CD4-positive, alpha-beta memory T cell (primary cell): ENCODE data around the gene ZNF451. TPM values are rescaled to one million over a fixed set of nuclear protein-coding genes. Genes with fewer than 3 reads are reported as not detected.

Experiments
- CTCF ChIA-PET: fragments of 350-600 bp; sonication (Branson Sonifier 250); formaldehyde crosslinking; loops from one replicate; lab custom pipeline; 2021; ENCODE audit warnings: inconsistent platforms; ENCODE audit not compliant: partially characterized antibody; lab: Charles Lee
- POLR2A ChIA-PET: fragments of 350-600 bp; sonication (Branson Sonifier 250); formaldehyde crosslinking; loops from one replicate; lab custom pipeline; 2021; ENCODE audit not compliant: partially characterized antibody; lab: Charles Lee
- DNase-seq, 5 donors: peaks; one replicate each; pipeline versions ENCODE4 v3.0.0 to v3.0.0-alpha.2; 2020 to 2022; ENCODE audit warnings: mixed read lengths in 1 of 5
- H3K27ac ChIP-seq: one replicate; pipeline ENCODE4 v1.7.0; 2013; ENCODE audit warnings: low read depth, low read length
- H3K27me3 ChIP-seq: 2 replicates; pipeline ENCODE4 v1.7.0; 2013; ENCODE audit warnings: mild to moderate bottlenecking, low read length, moderate library complexity; ENCODE audit not compliant: insufficient read depth
- H3K36me3 ChIP-seq: 2 replicates; pipeline ENCODE4 v1.7.0; 2013; ENCODE audit warnings: mild to moderate bottlenecking, low read length, moderate library complexity; ENCODE audit not compliant: insufficient read depth
- H3K4me1 ChIP-seq: 2 replicates; pipeline ENCODE4 v1.7.0; 2013; ENCODE audit warnings: mild to moderate bottlenecking, low read length, moderate library complexity; ENCODE audit not compliant: insufficient read depth
- H3K4me3 ChIP-seq, 2 donors: one replicate each; pipeline ENCODE4 v1.7.0; 2013; ENCODE audit warnings: low read length in 2 of 2, mild to moderate bottlenecking in 1 of 2
- H3K9me3 ChIP-seq, 2 donors: one replicate each; pipeline ENCODE4 v1.7.0; 2013; ENCODE audit warnings: low read length in 2 of 2, control low read depth in 1 of 2; ENCODE audit not compliant: control insufficient read depth in 1 of 2
- H3K27ac Mint-ChIP-seq, 7 donors: one replicate each; pipeline ENCODE4 v1.8.0; 2020 to 2021; ENCODE audit warnings: mixed read lengths in 7 of 7, mild to moderate bottlenecking in 6 of 7, inconsistent platforms in 3 of 7, moderate library complexity in 3 of 7
- H3K27me3 Mint-ChIP-seq, 2 donors: one replicate each; pipeline ENCODE4 v1.8.0; 2020 to 2021; ENCODE audit warnings: mixed read lengths in 2 of 2
- H3K36me3 Mint-ChIP-seq, 2 donors: one replicate each; pipeline ENCODE4 v1.8.0; 2020 to 2021; ENCODE audit warnings: mixed read lengths in 2 of 2, inconsistent platforms in 1 of 2, mild to moderate bottlenecking in 1 of 2
- H3K4me1 Mint-ChIP-seq, 4 donors: one replicate each; pipeline ENCODE4 v1.8.0; 2020 to 2021; ENCODE audit warnings: mixed read lengths in 4 of 4, mild to moderate bottlenecking in 1 of 4
- H3K4me3 Mint-ChIP-seq, 8 donors: one replicate each; pipeline ENCODE4 v1.8.0; 2020 to 2021; ENCODE audit warnings: mixed read lengths in 8 of 8, mild to moderate bottlenecking in 7 of 8, moderate library complexity in 6 of 8, inconsistent platforms in 3 of 8
- H3K9me3 Mint-ChIP-seq, 8 donors: one replicate each; pipeline ENCODE4 v1.8.0; 2020 to 2021; ENCODE audit warnings: mixed read lengths in 8 of 8, mild to moderate bottlenecking in 5 of 8, inconsistent platforms in 3 of 8, moderate library complexity in 1 of 8
- intact Hi-C: fragments of 100-400 bp; cut with micrococcal nuclease; formaldehyde crosslinking; loops from one replicate; pipeline ENCODE4 v1.15.1; 2023
- polyA plus RNA-seq, 2 donors: library from polyadenylated mRNA; unstranded; fragments of 300-500 nt; fragmentation: Illumina TruSeq; gene quantifications; one replicate each; pipeline ENCODE4 v1.2.3, GENCODE V29; 2021
- total RNA-seq, 2 experiments: library from RNA; stranded (reverse); gene quantifications; one replicate each; pipeline ENCODE4 v1.2.3, GENCODE V29; 2021

The ZNF451 gene
- total and polyA plus RNA-seq, 4 experiments from 2014 or later: 26.1 to 97.7 (median 54.7) TPM

- intact Hi-C loops: no loop called here
- CTCF ChIA-PET: no interaction called here
- H3K36me3 Mint-ChIP-seq: peaks cover 48 to 57% of the 10 kb centered on the region in 2 donors
- Histone ChIP-seq H3K36me3 (peaks cover 18% of the 10 kb centered on the region), H3K4me1 (peaks cover 8% of the 10 kb centered on the region), H3K4me3 (no peak overlapping the region), H3K9me3 (no peaks in the 10 kb centered on the region), H3K27ac (no peak overlapping the region), H3K27me3 (no peaks in the 10 kb centered on the region)
- peaks cover 32 to 62% (median 47%) of the 10 kb centered on the region in 4 donors for H3K4me1 Mint-ChIP-seq
- no peak overlapping the region for H3K4me3 Mint-ChIP-seq
- H3K27me3 Mint-ChIP-seq: no peaks in the 10 kb centered on the region
- H3K27ac Mint-ChIP-seq: no peak overlapping the region
- H3K9me3 Mint-ChIP-seq: peaks cover 0 to 2% (median 0%) of the 10 kb centered on the region in 8 donors
- POLR2A ChIA-PET: no interaction called here
- no peak for DNase-seq
Observed at GRCh38 chr6:57106990-57107389, 17.0 kb downstream of the ZNF451 start.

GRCh38 chr6:57108691-57109090 lies 18.7 kb downstream of the ZNF451 start:
- Mint-ChIP-seq H3K27ac (peak overlapping the region in 1 of 7 donors; percentile 14), H3K9me3 (peaks cover 0 to 2% (median 0%) of the 10 kb centered on the region in 8 donors), H3K36me3 (peaks cover 36 to 44% of the 10 kb centered on the region in 2 donors), H3K4me1 (peaks cover 30 to 58% (median 48%) of the 10 kb centered on the region in 4 donors), H3K27me3 (no peaks in the 10 kb centered on the region), H3K4me3 (no peak overlapping the region)
- Histone ChIP-seq H3K27ac (no peak overlapping the region), H3K36me3 (peaks cover 8% of the 10 kb centered on the region), H3K4me3 (no peak overlapping the region), H3K4me1 (peaks cover 7% of the 10 kb centered on the region), H3K9me3 (no peaks in the 10 kb centered on the region), H3K27me3 (no peaks in the 10 kb centered on the region)
- ChIA-PET CTCF (interaction anchor here (1.0 kb wide), 1 partner anchor 12 kb away, joined by 3 read pairs; no protein-coding TSS in a partner anchor), POLR2A (no interaction called here)
- DNase-seq: no peak
- intact Hi-C loops: no loop called here

DNA sequence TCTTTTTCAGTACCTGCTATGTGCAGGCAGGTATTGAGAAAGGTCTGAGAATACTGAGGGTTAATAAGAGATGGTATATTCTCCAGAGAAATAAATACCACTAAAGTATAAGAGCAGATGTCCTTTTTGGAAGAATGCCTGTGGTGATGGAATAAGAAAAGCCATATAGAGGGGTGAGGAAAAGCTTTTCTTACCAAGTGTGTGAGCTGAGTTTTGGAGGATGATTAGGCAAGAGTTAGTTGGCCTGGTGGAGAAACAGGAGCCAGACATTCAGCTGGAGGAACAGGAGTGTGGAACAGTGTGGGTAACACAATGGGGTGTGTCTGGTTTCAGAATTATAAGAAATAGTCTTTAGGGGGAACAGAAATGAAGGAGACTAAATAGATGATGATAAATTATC lies 19.9 kb downstream of the ZNF451 start:
- Histone ChIP-seq H3K9me3 (no peaks in the 10 kb centered on the region), H3K36me3 (peaks cover 8% of the 10 kb centered on the region), H3K27me3 (no peaks in the 10 kb centered on the region), H3K27ac (no peak overlapping the region), H3K4me1 (no peaks in the 10 kb centered on the region), H3K4me3 (no peak overlapping the region)
- POLR2A ChIA-PET: no interaction called here
- Mint-ChIP-seq H3K36me3 (peaks cover 28 to 35% of the 10 kb centered on the region in 2 donors), H3K4me3 (no peak overlapping the region), H3K27ac (peak overlapping the region in 1 of 7 donors; percentile 3), H3K4me1 (peaks cover 24 to 55% (median 41%) of the 10 kb centered on the region in 4 donors), H3K27me3 (no peaks in the 10 kb centered on the region), H3K9me3 (peaks cover 0 to 2% (median 0%) of the 10 kb centered on the region in 8 donors)
- intact Hi-C loops: no loop called here
- DNase-seq: no peak
- CTCF ChIA-PET: no interaction called here

DNA sequence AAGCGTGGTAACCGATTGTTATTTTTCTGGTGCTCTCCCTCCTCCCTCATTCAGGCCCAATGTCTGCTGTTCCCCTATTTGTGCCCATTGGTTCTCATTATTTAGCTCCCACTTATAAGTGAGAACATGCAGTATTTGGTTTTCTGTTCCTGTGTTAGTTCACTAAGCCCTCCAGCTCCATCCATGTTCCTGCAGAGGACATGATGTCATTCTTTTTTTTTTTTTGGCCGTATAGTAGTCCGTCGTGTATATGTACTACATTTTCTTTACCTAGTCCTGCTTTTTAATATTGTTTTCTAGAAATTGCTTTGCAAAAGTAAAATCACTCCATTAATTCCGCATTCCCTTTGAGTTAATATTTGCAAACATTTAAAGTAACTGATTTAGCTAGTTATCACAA lies 23.1 kb downstream of the ZNF451 start:
- Mint-ChIP-seq H3K9me3 (peaks cover 0 to 2% (median 0%) of the 10 kb centered on the region in 8 donors), H3K27ac (peak overlapping the region in 1 of 7 donors; percentile 57), H3K36me3 (peaks cover 16 to 25% of the 10 kb centered on the region in 2 donors), H3K4me1 (peaks cover 22 to 44% (median 34%) of the 10 kb centered on the region in 4 donors), H3K27me3 (no peaks in the 10 kb centered on the region), H3K4me3 (no peak overlapping the region)
- ChIA-PET POLR2A (no interaction called here), CTCF (interaction anchor here (1.1 to 1.2 kb wide), 2 partner anchors 9 kb away, joined by 3 to 4 read pairs; no protein-coding TSS in a partner anchor)
- no peak overlapping the region for H3K27ac ChIP-seq
- H3K27me3 ChIP-seq: no peaks in the 10 kb centered on the region
- no peaks in the 10 kb centered on the region for H3K4me1 ChIP-seq
- no peak for DNase-seq
- no peaks in the 10 kb centered on the region for H3K36me3 ChIP-seq
- H3K4me3 ChIP-seq: no peak overlapping the region
- intact Hi-C loops: no loop called here
- no peaks in the 10 kb centered on the region for H3K9me3 ChIP-seq

GRCh38 chr6:57116776-57117175 lies 26.8 kb downstream of the ZNF451 start:
- ChIA-PET CTCF (interaction anchor here (1.1 kb wide), 1 partner anchor 14 kb away, joined by 4 read pairs; no protein-coding TSS in a partner anchor), POLR2A (no interaction called here)
- intact Hi-C loops: no loop called here
- H3K27me3 Mint-ChIP-seq: no peaks in the 10 kb centered on the region
- H3K4me3 ChIP-seq: no peak overlapping the region
- H3K27ac ChIP-seq: no peak overlapping the region
- H3K9me3 ChIP-seq: no peaks in the 10 kb centered on the region
- no peak for DNase-seq
- H3K36me3 Mint-ChIP-seq: peaks cover 24 to 36% of the 10 kb centered on the region in 2 donors
- no peaks in the 10 kb centered on the region for H3K36me3 ChIP-seq
- H3K27ac Mint-ChIP-seq: no peak overlapping the region
- peaks cover 14 to 41% (median 30%) of the 10 kb centered on the region in 4 donors for H3K4me1 Mint-ChIP-seq
- no peak overlapping the region for H3K4me3 Mint-ChIP-seq
- no peaks in the 10 kb centered on the region for H3K4me1 ChIP-seq
- H3K27me3 ChIP-seq: no peaks in the 10 kb centered on the region
- H3K9me3 Mint-ChIP-seq: peaks cover 0 to 3% (median 0%) of the 10 kb centered on the region in 8 donors

DNA sequence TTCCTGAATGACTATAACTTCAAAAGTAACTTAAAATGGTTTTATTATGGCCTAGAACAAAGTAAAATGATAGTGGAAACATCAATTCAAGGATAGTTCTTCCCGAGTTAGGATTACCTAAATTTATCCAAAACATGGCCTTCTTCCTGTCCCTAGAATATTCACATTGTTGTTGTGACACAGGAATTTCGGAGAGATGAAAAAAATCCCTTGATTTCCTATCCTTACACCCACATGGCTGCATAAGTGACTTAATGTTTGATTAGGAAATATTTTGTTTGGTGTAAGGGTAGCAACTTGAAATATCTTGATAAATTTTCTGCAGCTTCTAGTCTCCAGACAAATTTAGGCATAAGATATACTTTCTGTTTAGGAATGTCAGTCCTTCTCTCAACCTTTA lies 27.8 kb downstream of the ZNF451 start:
- Mint-ChIP-seq H3K4me3 (no peak overlapping the region), H3K36me3 (peaks cover 32 to 43% of the 10 kb centered on the region in 2 donors), H3K4me1 (peaks cover 14 to 32% (median 28%) of the 10 kb centered on the region in 4 donors), H3K27ac (no peak overlapping the region), H3K27me3 (no peaks in the 10 kb centered on the region), H3K9me3 (peaks cover 0 to 3% (median 0%) of the 10 kb centered on the region in 8 donors)
- Histone ChIP-seq H3K9me3 (no peaks in the 10 kb centered on the region), H3K4me1 (no peaks in the 10 kb centered on the region), H3K36me3 (no peaks in the 10 kb centered on the region), H3K4me3 (no peak overlapping the region), H3K27ac (no peak overlapping the region), H3K27me3 (no peaks in the 10 kb centered on the region)
- ChIA-PET CTCF (interaction anchor here (1.1 kb wide), 1 partner anchor 13 kb away, joined by 4 read pairs; no protein-coding TSS in a partner anchor), POLR2A (no interaction called here)
- DNase-seq: no peak
- intact Hi-C loops: no loop called here

DNA sequence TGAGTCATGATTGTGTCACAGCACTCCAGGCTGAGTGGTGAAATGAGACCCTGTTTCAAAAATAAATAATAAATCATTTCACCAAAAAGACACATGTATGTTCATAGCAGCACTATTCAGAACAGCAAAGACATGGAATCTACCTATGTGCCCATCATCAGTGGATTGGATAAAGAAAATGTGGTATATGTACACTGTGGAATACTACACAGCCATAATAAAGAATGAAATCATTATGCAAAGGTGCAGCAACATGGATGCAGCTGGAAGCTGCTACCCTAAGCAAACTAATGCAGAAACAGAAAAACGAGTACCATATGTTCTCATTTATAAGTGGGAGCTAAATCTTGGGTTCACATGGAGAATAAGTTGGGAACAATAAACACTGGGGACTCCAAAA lies 33.1 kb downstream of the ZNF451 start:
- Mint-ChIP-seq H3K4me3 (no peak overlapping the region), H3K27ac (no peak overlapping the region), H3K9me3 (peaks cover 0 to 3% (median 0%) of the 10 kb centered on the region in 8 donors), H3K4me1 (peaks cover 12 to 25% (median 22%) of the 10 kb centered on the region in 4 donors), H3K36me3 (peaks cover 51 to 52% of the 10 kb centered on the region in 2 donors), H3K27me3 (no peaks in the 10 kb centered on the region)
- ChIA-PET POLR2A (no interaction called here), CTCF (no interaction called here)
- no peak for DNase-seq
- Histone ChIP-seq H3K4me1 (no peaks in the 10 kb centered on the region), H3K27me3 (no peaks in the 10 kb centered on the region), H3K36me3 (no peaks in the 10 kb centered on the region), H3K27ac (no peak overlapping the region), H3K4me3 (no peak overlapping the region), H3K9me3 (no peaks in the 10 kb centered on the region)
- intact Hi-C loops: no loop called here
